ENCODE data around the gene YBX2. TPM values are rescaled to one million over a fixed set of nuclear protein-coding genes. Genes with fewer than 3 reads are reported as not detected.
A peak's percentile ranks its signal among the peaks of the same experiment; 100 is the strongest.

The YBX2 gene
- total and polyA plus RNA-seq, 5 donors: 1.4 to 5.3 (median 1.9) TPM

GRCh38 chr17:7282752-7283321, 11.6 kb downstream of the YBX2 start:
- H3K9me3 ChIP-seq (ENCODE audit: control insufficient read depth, low read length): no peaks in the 10 kb centered on the region
- no peaks in the 10 kb centered on the region for H3K27me3 ChIP-seq (ENCODE audit: control insufficient read depth, insufficient read depth)
- WGBS: 49% methylated on average over 6 of the region's 6 CpGs
- no peaks in the 10 kb centered on the region for H3K4me1 ChIP-seq (ENCODE audit: control insufficient read depth, insufficient read depth, low read length)
- ATAC-seq (no peak), DNase-seq (no peak)
- intact Hi-C loops (cut with DNase I): loop anchor here in 1 of 4 donors (10.0 kb wide), 1 partner anchor 62 kb away; no protein-coding TSS in a partner anchor
- peak overlapping the region; percentile 93 for H3K27ac ChIP-seq (ENCODE audit: low read length)
- peak overlapping the region; percentile 47 for H3K4me3 ChIP-seq (ENCODE audit: low read length)

- H3K27ac ChIP-seq (ENCODE audit: low read length): peak overlapping the region; percentile 93
- H3K9me3 ChIP-seq (ENCODE audit: control insufficient read depth, low read length): no peaks in the 10 kb centered on the region
- ATAC-seq: peak; percentile 43 to 67
- intact Hi-C loops (cut with DNase I): loop anchor here in 3 of 4 donors (2.0 to 10.0 kb wide), 2 partner anchors 15 to 63 kb away; no protein-coding TSS in a partner anchor
- peak overlapping the region; percentile 47 for H3K4me3 ChIP-seq (ENCODE audit: low read length)
- no peaks in the 10 kb centered on the region for H3K4me1 ChIP-seq (ENCODE audit: control insufficient read depth, insufficient read depth, low read length)
- 3% methylated on average over 43 of the region's 43 CpGs for WGBS
- H3K27me3 ChIP-seq (ENCODE audit: control insufficient read depth, insufficient read depth): no peaks in the 10 kb centered on the region
- peak; percentile 71 to 92 (median 87) for DNase-seq
Measured at GRCh38 chr17:7281953-7282751, 12.3 kb downstream of the YBX2 start.

- under 1% methylated on average over 71 of the region's 71 CpGs for WGBS
- Histone ChIP-seq H3K9me3 (ENCODE audit: control insufficient read depth, low read length) (no peaks in the 10 kb centered on the region), H3K27me3 (ENCODE audit: control insufficient read depth, insufficient read depth) (no peaks in the 10 kb centered on the region), H3K4me3 (ENCODE audit: low read length) (peak within 1 kb of the TSS; percentile 47), H3K4me1 (ENCODE audit: control insufficient read depth, insufficient read depth, low read length) (no peaks in the 10 kb centered on the region), H3K27ac (ENCODE audit: low read length) (peak within 1 kb of the TSS; percentile 93)
- intact Hi-C loops (cut with DNase I): loop anchor here in 3 of 4 donors (2.0 to 10.0 kb wide), 2 partner anchors 15 to 63 kb away; no protein-coding TSS in a partner anchor
- DNase-seq (peak; percentile 95 to 98 (median 98)), ATAC-seq (peak; percentile 85 to 88)
Measured at GRCh38 chr17:7281074-7281952, 13.1 kb downstream of the YBX2 start, which contains the start of gene SLC2A4. Gene SLC2A4 (plus strand): TSS chr17:7281718. CDS start chr17:7281935, 217 bp downstream.

- Histone ChIP-seq H3K4me1 (ENCODE audit: control insufficient read depth, insufficient read depth, low read length) (no peaks in the 10 kb centered on the region), H3K9me3 (ENCODE audit: control insufficient read depth, low read length) (no peaks in the 10 kb centered on the region), H3K27me3 (ENCODE audit: control insufficient read depth, insufficient read depth) (no peaks in the 10 kb centered on the region), H3K27ac (ENCODE audit: low read length) (peak overlapping the region; percentile 92), H3K4me3 (ENCODE audit: low read length) (peak overlapping the region; percentile 37)
- ATAC-seq (peak; percentile 73 to 77), DNase-seq (peak; percentile 83 to 92 (median 92))
- under 1% methylated on average over 29 of the region's 29 CpGs for WGBS
- intact Hi-C loops (cut with DNase I): loop anchor here in 3 of 4 donors (1.0 to 10.0 kb wide), 3 partner anchors 16 to 64 kb away; no protein-coding TSS in a partner anchor
Measured at GRCh38 chr17:7280519-7281073, 13.8 kb downstream of the YBX2 start.

- H3K27ac ChIP-seq (ENCODE audit: low read length): no peak overlapping the region
- intact Hi-C loops (cut with DNase I): no loop called here
- ATAC-seq (no peak), DNase-seq (no peak)
- WGBS: 84% methylated on average over 8 of the region's 8 CpGs
- no peaks in the 10 kb centered on the region for H3K27me3 ChIP-seq (ENCODE audit: control insufficient read depth, insufficient read depth)
- H3K4me1 ChIP-seq (ENCODE audit: control insufficient read depth, insufficient read depth, low read length): no peaks in the 10 kb centered on the region
- no peak overlapping the region for H3K4me3 ChIP-seq (ENCODE audit: low read length)
- H3K9me3 ChIP-seq (ENCODE audit: control insufficient read depth, low read length): no peaks in the 10 kb centered on the region
Measured at GRCh38 chr17:7279448-7279847, 15.0 kb downstream of the YBX2 start.

GRCh38 chr17:7266784-7267183, 27.7 kb downstream of the YBX2 start:
- H3K27ac ChIP-seq (ENCODE audit: low read length): no peak overlapping the region
- DNase-seq: no peak
- H3K27me3 ChIP-seq (ENCODE audit: control insufficient read depth, insufficient read depth): no peaks in the 10 kb centered on the region
- ATAC-seq: no peak
- H3K9me3 ChIP-seq (ENCODE audit: control insufficient read depth, low read length): no peaks in the 10 kb centered on the region
- H3K4me3 ChIP-seq (ENCODE audit: low read length): no peak overlapping the region
- intact Hi-C loops (cut with DNase I): no loop called here
- H3K4me1 ChIP-seq (ENCODE audit: control insufficient read depth, insufficient read depth, low read length): no peaks in the 10 kb centered on the region
- 66% methylated on average over 1 of the region's 1 CpG for WGBS

- 49% methylated on average over 4 of the region's 4 CpGs for WGBS
- Histone ChIP-seq H3K4me1 (ENCODE audit: control insufficient read depth, insufficient read depth, low read length) (no peaks in the 10 kb centered on the region), H3K27me3 (ENCODE audit: control insufficient read depth, insufficient read depth) (no peaks in the 10 kb centered on the region), H3K4me3 (ENCODE audit: low read length) (no peak overlapping the region), H3K9me3 (ENCODE audit: control insufficient read depth, low read length) (no peaks in the 10 kb centered on the region), H3K27ac (ENCODE audit: low read length) (no peak overlapping the region)
- ATAC-seq (no peak), DNase-seq (no peak)
- intact Hi-C loops (cut with DNase I): no loop called here
Measured at GRCh38 chr17:7263801-7264078, 30.7 kb downstream of the YBX2 start.

- Histone ChIP-seq H3K4me1 (ENCODE audit: control insufficient read depth, insufficient read depth, low read length) (no peaks in the 10 kb centered on the region), H3K9me3 (ENCODE audit: control insufficient read depth, low read length) (no peaks in the 10 kb centered on the region), H3K27me3 (ENCODE audit: control insufficient read depth, insufficient read depth) (no peaks in the 10 kb centered on the region), H3K4me3 (ENCODE audit: low read length) (no peak overlapping the region), H3K27ac (ENCODE audit: low read length) (no peak overlapping the region)
- WGBS: 7% methylated on average over 26 of the region's 26 CpGs
- DNase-seq: peak in 2 of 3 donors; percentile 2 to 57
- intact Hi-C loops (cut with DNase I): no loop called here
- ATAC-seq: peak; percentile 10 to 13
Measured at GRCh38 chr17:7262935-7263800, 31.3 kb downstream of the YBX2 start.

GRCh38 chr17:7262192-7262934, 32.1 kb downstream of the YBX2 start, which contains the start of gene CLDN7:
Gene CLDN7 (minus strand): TSS chr17:7262478. CDS start chr17:7262043, 435 bp downstream.
- Histone ChIP-seq H3K9me3 (ENCODE audit: control insufficient read depth, low read length) (no peaks in the 10 kb centered on the region), H3K4me3 (ENCODE audit: low read length) (peak within 1 kb of the TSS; percentile 36), H3K27ac (ENCODE audit: low read length) (no peak within 1 kb of the TSS), H3K27me3 (ENCODE audit: control insufficient read depth, insufficient read depth) (no peaks in the 10 kb centered on the region), H3K4me1 (ENCODE audit: control insufficient read depth, insufficient read depth, low read length) (no peaks in the 10 kb centered on the region)
- 7% methylated on average over 64 of the region's 64 CpGs for WGBS
- intact Hi-C loops (cut with DNase I): no loop called here
- ATAC-seq (peak in 1 of 2 donors; percentile 25), DNase-seq (no peak)

Data from right cardiac atrium (tissue), 5 donors.